ENCODE data around the gene PMEL.
"Not testable (repeated sequence)": the region's sequence is repeated elsewhere in the genome, so short reads cannot be mapped to it uniquely, and the experiment has no call there.

Gene PMEL

GRCh38 chr12:55965941-55966407 lies at the start of gene PMEL:
PMEL (minus strand) TSS chr12:55966042; CDS start chr12:55966011, 31 bp downstream.
- peak; percentile 47 for DNase-seq (ENCODE audit: low spot score)

- DNase-seq (ENCODE audit: low spot score) = no peak
Measured at GRCh38 chr12:56014205-56014604, 48.4 kb upstream of the PMEL start.

GRCh38 chr12:56013482-56013881 lies 47.6 kb upstream of the PMEL start:
- DNase-seq (ENCODE audit: low spot score) = no peak

DNA sequence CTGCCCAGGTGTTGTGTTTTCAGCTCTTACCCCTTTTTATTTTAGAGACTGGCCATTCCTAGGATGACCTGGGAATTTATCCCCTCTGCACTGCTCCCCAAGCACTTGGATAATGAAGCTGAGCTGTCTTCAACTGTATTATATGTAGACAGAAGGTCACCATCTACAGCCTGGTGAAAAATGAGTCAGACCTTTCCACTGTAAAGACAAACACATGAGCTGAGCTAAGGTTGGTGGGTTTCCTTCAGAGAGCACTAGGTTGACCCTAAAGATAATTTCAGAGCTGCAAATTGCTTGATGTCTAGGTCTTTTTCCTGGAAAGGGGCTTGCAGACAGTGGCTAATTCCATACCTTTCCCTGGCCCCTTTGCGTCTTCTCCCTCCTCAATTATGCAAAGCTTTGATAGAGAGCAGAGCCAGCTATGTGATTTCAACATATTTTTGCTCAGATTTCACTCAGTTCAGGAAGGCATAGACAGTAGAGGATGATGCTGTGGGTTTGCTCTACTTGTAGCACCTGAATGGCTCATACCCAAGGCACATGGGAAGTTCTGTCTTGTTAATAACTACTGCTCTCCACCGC lies 45.8 kb upstream of the PMEL start:
- no peak for DNase-seq (ENCODE audit: low spot score)

- no peak for DNase-seq (ENCODE audit: low spot score)
Measured at GRCh38 chr12:56010111-56010570, 44.3 kb upstream of the PMEL start.

DNA sequence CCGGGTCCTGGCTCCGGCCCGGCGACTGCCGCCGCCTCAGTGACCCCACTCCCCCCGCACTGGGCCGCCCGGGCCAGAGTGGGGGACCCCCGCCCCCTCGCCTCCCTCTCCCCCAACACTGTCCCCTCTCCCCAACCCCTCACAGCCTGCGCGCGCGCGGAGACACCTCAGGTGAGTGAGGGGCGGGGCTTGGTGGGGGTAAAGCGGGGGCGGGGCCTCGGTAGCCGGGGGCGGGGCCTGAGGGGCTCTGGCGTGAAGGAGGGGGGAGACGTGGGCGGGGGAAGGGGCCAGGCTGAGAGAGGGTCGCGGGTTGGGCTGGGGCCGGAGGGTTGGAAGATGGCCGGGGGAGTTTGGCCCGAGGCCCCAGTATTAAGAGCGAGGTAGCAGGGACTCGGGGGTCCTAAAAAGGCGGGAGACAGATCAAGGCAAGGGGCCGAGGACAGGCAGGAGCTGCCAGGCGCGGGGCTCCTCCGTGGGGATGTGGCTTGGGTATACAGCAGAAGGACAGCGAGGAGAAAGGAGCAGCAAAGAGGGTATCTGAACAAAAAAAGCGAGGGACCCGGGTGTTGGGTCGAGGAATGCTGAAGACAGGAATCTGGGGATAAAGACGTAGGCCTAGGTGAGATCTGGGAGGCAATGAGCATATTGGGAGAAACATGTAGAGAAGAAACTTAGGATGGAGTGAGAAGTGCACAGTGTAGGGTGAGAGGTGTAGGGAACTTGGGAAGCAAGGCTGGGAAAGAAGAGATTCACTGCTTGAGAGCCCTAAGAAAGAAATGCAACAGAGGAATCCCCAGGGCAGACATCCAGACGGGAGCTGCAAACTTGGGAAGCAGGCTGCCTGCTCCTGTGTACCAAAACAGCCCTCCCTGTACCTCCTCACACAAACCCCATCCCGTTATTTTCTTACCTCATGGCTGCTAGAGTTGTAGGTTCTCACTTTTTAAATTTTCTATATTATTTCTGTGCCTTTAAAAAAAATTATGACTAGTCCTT lies 42.0 kb upstream of the PMEL start:
- DNase-seq (ENCODE audit: low spot score) = peak; percentile 45

DNA sequence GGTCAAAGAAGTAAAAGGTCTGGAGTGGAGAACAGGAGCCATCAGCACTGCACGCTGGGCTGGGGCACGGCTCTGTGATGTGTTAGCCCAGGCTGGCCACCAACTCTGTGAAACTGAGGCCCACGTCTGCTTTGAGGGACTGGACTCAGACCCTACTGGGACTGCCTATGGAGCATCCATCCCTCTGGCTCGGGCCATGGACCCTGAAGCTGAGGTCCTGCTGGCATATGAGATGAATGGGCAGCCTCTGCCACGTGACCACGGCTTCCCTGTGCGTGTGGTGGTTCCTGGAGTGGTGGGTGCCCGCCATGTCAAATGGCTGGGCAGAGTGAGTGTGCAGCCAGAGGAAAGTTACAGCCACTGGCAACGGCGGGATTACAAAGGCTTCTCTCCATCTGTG lies 38.4 kb upstream of the PMEL start:
- no peak for DNase-seq (ENCODE audit: low spot score)

DNA sequence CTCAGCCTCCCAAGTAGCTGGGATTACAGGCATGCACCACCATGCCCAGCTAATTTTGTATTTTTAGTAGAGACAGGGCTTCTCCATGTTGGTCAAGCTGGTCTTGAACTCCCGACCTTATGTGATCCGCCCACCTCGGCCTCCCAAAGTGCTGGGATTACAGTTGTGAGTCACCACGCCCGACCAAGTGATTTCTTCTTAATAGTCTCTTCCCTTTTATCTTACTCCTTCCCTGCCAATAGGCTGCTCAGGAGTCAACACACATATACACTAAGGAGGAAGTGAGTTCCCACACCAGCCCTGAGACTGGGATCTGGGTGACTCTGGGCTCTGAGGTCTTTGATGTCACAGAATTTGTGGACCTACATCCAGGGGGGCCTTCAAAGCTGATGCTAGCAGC lies 37.5 kb upstream of the PMEL start:
- not testable (repeated sequence) for DNase-seq (ENCODE audit: low spot score)

GRCh38 chr12:56001487-56002100 lies 35.8 kb upstream of the PMEL start:
- no peak for DNase-seq (ENCODE audit: low spot score)

GRCh38 chr12:55999999-56000540 lies 34.2 kb upstream of the PMEL start:
- not testable (repeated sequence) for DNase-seq (ENCODE audit: low spot score)

GRCh38 chr12:55999522-55999921 lies 33.7 kb upstream of the PMEL start:
- not testable (repeated sequence) for DNase-seq (ENCODE audit: low spot score)

- no peak for DNase-seq (ENCODE audit: low spot score)
Measured at GRCh38 chr12:55997535-55997859, 31.7 kb upstream of the PMEL start.

GRCh38 chr12:55996715-55997534 lies 31.1 kb upstream of the PMEL start, which contains the start of gene SUOX:
SUOX (plus strand) TSS chr12:55997276; CDS start chr12:56002222, 4,946 bp downstream.
- DNase-seq (ENCODE audit: low spot score) = no peak

GRCh38 chr12:55996201-55996714 lies 30.4 kb upstream of the PMEL start:
- peak; percentile 87 for DNase-seq (ENCODE audit: low spot score)

DNA sequence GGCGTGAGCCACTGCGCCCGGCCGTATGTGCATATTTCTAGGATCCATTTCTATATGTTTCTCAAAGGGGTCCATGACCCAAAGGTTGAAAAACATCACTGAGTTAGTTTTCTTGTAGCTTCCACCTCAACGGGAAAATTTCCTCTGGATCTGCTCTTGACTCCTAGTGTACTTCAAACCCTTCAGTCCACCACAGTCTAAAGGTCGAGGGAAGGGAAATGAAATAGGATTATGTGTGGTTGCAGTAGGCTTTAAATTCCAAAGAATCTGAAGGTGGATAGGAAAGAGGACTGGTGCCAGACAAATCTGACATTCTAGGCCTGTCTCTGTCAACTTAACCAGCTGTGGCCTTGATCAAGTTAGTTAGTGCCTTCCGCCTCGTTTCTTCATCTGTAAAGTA lies 29.5 kb upstream of the PMEL start:
- no peak for DNase-seq (ENCODE audit: low spot score)

- no peak for DNase-seq (ENCODE audit: low spot score)
Measured at GRCh38 chr12:55993230-55993853, 27.5 kb upstream of the PMEL start.

GRCh38 chr12:55991110-55991509 lies 25.3 kb upstream of the PMEL start:
- DNase-seq (ENCODE audit: low spot score) = no peak

- DNase-seq (ENCODE audit: low spot score) = not testable (repeated sequence)
Measured at GRCh38 chr12:55985976-55986375, 20.1 kb upstream of the PMEL start.

DNA sequence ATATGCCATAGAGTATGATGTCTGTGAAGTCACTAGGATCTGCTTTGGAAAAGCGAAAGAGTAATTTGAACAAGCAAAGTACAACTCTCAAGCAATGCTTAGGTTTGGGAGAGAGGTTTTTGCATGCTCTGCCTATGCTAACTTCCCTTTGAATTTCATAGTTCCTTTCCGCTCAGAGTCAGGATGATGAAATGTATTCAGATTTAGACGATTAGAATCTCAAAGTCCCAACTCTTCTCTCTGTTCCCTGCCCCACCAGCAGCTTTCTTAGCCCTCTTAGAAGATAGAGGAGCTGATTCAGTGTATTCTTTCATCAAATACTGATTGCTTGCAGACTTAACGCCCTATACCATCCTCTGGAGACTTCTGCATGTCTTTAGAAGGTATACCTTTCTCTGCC lies 19.5 kb upstream of the PMEL start:
- no peak for DNase-seq (ENCODE audit: low spot score)

GRCh38 chr12:55984861-55985260 lies 19.0 kb upstream of the PMEL start:
- DNase-seq (ENCODE audit: low spot score) = no peak
